ENCODE data around the gene ECI1.
A peak's percentile ranks its signal among the peaks of the same experiment; 100 is the strongest.

The ECI1 gene

DNA sequence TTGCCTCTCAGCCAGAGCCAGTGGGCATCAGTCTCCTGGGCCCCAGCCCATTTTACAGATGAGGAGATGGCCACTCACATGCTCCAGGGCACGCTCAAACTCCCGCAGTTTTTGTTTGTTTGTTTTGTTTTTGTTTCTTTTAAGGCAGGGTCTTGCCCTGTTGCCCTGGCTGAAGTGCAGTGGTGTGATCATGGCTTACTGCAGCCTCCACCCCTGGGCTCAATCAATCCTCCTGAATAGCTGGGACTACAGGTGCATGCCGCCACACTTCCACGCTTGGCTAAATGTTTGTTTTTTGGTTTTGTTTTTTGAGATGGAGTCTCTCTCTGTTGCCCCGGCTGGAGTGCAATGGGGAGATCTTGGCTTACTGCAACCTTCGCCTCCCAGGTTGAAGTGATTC is 24.5 kb downstream of the ECI1 start:
- TF ChIP-seq, protein P1, sequence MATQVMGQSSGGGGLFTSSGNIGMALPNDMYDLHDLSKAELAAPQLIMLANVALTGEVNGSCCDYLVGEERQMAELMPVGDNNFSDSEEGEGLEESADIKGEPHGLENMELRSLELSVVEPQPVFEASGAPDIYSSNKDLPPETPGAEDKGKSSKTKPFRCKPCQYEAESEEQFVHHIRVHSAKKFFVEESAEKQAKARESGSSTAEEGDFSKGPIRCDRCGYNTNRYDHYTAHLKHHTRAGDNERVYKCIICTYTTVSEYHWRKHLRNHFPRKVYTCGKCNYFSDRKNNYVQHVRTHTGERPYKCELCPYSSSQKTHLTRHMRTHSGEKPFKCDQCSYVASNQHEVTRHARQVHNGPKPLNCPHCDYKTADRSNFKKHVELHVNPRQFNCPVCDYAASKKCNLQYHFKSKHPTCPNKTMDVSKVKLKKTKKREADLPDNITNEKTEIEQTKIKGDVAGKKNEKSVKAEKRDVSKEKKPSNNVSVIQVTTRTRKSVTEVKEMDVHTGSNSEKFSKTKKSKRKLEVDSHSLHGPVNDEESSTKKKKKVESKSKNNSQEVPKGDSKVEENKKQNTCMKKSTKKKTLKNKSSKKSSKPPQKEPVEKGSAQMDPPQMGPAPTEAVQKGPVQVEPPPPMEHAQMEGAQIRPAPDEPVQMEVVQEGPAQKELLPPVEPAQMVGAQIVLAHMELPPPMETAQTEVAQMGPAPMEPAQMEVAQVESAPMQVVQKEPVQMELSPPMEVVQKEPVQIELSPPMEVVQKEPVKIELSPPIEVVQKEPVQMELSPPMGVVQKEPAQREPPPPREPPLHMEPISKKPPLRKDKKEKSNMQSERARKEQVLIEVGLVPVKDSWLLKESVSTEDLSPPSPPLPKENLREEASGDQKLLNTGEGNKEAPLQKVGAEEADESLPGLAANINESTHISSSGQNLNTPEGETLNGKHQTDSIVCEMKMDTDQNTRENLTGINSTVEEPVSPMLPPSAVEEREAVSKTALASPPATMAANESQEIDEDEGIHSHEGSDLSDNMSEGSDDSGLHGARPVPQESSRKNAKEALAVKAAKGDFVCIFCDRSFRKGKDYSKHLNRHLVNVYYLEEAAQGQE (IDR thresholded peaks at IDR 0.05; ENCODE audit: insufficient read depth in 1 of 2, low read depth in 2 of 2, low read length in 2 of 2), result no peak
- no peak for TF ChIP-seq SIN3A (IDR thresholded peaks at IDR 0.05; ENCODE audit: borderline replicate concordance, insufficient read depth, low read length)

DNA sequence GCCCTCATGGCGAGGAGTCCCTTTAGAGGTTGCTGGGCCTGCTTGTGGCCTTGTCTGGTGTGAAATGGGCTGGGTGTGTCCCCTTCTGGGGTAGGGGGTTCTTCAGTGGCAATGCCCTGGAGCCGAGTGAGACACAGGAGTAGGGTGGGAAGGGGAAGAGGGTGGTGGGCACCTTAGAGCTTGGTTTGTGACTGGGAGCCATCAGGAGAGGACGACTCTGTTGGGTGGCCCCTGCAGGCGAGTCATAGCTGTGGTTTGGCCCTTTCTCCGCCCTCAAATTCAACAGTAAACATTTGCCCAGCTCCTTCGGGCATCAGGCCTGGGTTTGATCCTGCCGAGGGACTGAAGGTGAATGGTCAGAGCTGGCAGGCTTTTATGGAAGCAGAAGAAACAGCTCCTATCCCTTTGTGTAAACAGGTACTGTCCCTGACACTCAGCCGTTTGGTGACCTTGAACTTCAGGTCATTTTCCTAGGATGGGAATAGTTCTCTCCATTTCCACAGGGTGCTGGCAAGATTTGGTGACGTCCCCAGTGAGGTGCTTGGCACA is 25.1 kb downstream of the ECI1 start:
- TF ChIP-seq, protein P1 (IDR thresholded peaks at IDR 0.05; ENCODE audit: insufficient read depth in 1 of 2, low read depth in 2 of 2, low read length in 2 of 2), result no peak
- TF ChIP-seq SIN3A (IDR thresholded peaks at IDR 0.05; ENCODE audit: borderline replicate concordance, insufficient read depth, low read length), result no peak
- TF ChIP-seq POLR2AphosphoS5 (IDR thresholded peaks at IDR 0.05; ENCODE audit: low read depth, low read length), result no peak
- TF ChIP-seq FOXP2 (optimal IDR thresholded peaks at IDR 0.05; ENCODE audit: borderline replicate concordance, extremely low read depth, extremely low read length, insufficient read depth), result no peak
- no peak for TF ChIP-seq TAF1 (IDR thresholded peaks at IDR 0.05; ENCODE audit: borderline replicate concordance, insufficient read depth, low read length)

DNA sequence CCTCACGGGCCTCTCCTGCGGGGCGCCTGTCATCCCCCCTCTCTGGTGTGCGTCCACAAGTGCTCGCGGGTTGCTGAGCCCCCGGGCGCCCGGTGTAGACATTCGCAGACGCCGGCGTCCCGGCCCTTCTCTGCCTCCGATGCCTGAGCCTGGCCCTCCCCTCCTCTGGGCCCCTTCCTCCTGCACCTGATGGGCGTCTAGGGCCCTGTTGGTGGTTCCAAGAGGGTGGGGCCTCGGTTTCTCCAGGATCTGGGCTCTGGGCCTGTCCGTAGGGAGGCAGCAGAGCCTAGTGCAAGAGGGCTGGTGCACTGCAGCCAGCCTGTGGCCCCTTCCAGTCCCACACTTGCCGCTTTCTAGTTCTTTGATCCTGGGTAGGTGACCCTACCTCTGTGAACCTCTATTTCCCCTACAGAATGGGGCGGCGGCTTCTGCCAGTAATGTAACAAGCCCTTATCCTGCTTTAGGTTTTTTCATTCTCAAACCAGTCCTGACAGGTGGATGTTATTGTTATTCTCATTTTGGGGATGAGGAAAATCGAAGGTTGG is 27.4 kb downstream of the ECI1 start:
- TF ChIP-seq POLR2AphosphoS5 (IDR thresholded peaks at IDR 0.05; ENCODE audit: low read depth, low read length) (no peak), TAF1 (IDR thresholded peaks at IDR 0.05; ENCODE audit: borderline replicate concordance, insufficient read depth, low read length) (no peak), SIN3A (IDR thresholded peaks at IDR 0.05; ENCODE audit: borderline replicate concordance, insufficient read depth, low read length) (no peak), FOXP2 (optimal IDR thresholded peaks at IDR 0.05; ENCODE audit: borderline replicate concordance, extremely low read depth, extremely low read length, insufficient read depth) (no peak)
- TF ChIP-seq, protein P1 (IDR thresholded peaks at IDR 0.05; ENCODE audit: insufficient read depth in 1 of 2, low read depth in 2 of 2, low read length in 2 of 2), result no peak

DNA sequence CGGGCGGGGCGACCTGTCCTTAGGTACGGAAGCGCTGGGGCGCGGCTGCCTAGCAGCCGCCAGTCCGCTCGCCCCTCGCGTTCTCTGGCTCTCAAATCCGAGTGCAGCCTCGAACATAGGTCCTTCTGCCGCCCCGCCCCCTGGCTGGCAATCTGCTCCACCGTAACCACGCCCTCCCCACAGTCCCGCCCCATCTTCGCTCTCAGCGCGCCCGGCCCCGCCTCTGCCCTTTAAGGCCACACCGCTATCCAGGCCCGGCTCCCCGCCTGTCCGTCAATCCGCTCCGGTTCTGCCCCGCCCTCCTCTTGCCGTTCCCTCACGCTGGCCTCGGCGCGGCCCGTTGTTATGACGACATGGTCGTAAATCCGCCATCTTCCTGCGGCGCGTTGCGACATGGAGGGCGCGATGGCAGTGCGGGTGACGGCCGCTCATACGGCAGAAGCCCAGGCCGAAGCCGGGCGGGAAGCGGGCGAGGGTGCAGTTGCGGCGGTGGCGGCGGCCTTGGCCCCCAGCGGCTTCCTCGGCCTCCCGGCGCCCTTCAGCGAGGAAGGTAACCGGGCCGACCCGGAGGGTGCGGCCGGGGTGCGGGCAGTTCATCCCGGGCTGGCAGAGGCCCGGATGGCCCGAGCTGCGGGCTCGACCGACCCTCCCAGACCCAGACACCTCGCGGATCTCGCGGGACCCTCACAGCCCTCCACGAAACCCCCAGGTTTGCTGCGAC is 28.0 kb downstream of the ECI1 start, which contains the start of gene E4F1:
TSS of gene E4F1 (plus strand) at position 371 of the 721 bp plus-strand sequence. CDS start at position 394, 23 bp downstream.
- TF ChIP-seq TAF1 (IDR thresholded peaks at IDR 0.05; ENCODE audit: borderline replicate concordance, insufficient read depth, low read length), result peak; percentile 80; the same call in 1 of the 2 replicates
- TF ChIP-seq POLR2AphosphoS5 (IDR thresholded peaks at IDR 0.05; ENCODE audit: low read depth, low read length), result peak; percentile 90
- TF ChIP-seq FOXP2 (optimal IDR thresholded peaks at IDR 0.05; ENCODE audit: borderline replicate concordance, extremely low read depth, extremely low read length, insufficient read depth), result peak; percentile 94
- TF ChIP-seq, protein P1 (IDR thresholded peaks at IDR 0.05; ENCODE audit: insufficient read depth in 1 of 2, low read depth in 2 of 2, low read length in 2 of 2), result 0 out of 4 replicates have a peak, but pooled peaks of 1 of the 2 experiments have one; percentile 8
- peak; percentile 8; the same call in 1 of the 2 replicates for TF ChIP-seq SIN3A (IDR thresholded peaks at IDR 0.05; ENCODE audit: borderline replicate concordance, insufficient read depth, low read length)
